H1 (cell line): ENCODE measurements around the gene DLG5. TPM values are rescaled to one million over a fixed set of nuclear protein-coding genes. Genes with fewer than 3 reads are reported as not detected.

Source experiments
- HDAC6 ChIP-seq: IDR thresholded peaks from one replicate; pipeline ENCODE4 v1.7.1; 2012; ENCODE audit warnings: low read depth, mild to moderate bottlenecking, inconsistent platforms, low read length, moderate library complexity
- TBP ChIP-seq: IDR thresholded peaks from 2 replicates; pipeline ENCODE4 v1.6.1; 2011; ENCODE audit warnings: low read depth, low read length, improper control_type of control experiment
- polyA plus RNA-seq, 7 experiments: library from polyadenylated mRNA; depleted of rRNA in 3 of 7; stranded (reverse) in 5 of 7; unstranded in 2 of 7; fragments of >200 nt in 5 of 7; fragments of 200-250 nt in 2 of 7; gene quantifications; 1 replicate in 5 of 7; 2 replicates in 1 of 7; 4 replicates in 1 of 7; pipeline versions ENCODE4 v1.2.1 to v1.2.3, GENCODE V29; 2011 to 2013; ENCODE audit warnings: missing spikeins in 2 of 7, mixed read lengths in 2 of 7
- total RNA-seq: library from RNA; stranded (reverse); fragmentation: NEBNext Ultra II Directional; extraction: Animal tissue kit (Norgen Biotek cat#: 25700); gene quantifications from 2 replicates; pipeline ENCODE4 v1.2.1, GENCODE V29; 2021

Gene DLG5
- total and polyA plus RNA-seq, 2 of the 8 experiments (the other 6 are each of a cell fraction or from before 2014, with no cell fraction given): 15.6 to 71.4 TPM

DNA sequence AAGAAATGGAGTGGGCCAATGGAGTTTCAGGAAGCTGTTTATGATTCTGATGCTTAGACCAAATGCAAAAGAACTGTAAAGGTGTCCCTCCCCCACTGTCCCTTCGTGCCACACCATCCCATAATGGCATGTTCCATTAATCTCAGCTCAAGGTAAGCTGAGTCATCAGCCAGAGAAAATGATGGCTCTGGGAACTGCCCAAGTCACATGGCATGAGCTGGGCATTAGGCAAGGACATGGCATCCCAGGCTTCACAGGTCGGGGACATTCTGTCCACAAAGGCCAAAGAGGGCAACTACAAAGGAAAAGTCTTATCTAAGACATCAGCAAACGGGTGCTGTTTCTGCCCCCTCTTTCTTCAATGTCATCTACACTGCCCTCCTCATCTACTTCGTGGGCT, 44.9 kb downstream of the DLG5 start (continued):
- TF ChIP-seq TBP (no peak), HDAC6 (no peak)
